HL-60 (cell line): ENCODE data around the gene BSN.

Experiments used
- GABPA ChIP-seq: IDR thresholded peaks from 2 replicates; pipeline ENCODE4 v1.6.1; 2012; ENCODE audit warnings: low read depth
- POLR2AphosphoS5 ChIP-seq: IDR thresholded peaks from 2 replicates; pipeline ENCODE4 v1.6.1; 2012; ENCODE audit warnings: low read depth
- SPI1 ChIP-seq: IDR thresholded peaks from 2 replicates; pipeline ENCODE4 v1.6.1; 2012; ENCODE audit warnings: low read depth, mild to moderate bottlenecking, borderline replicate concordance
- TF ChIP-seq, protein P1 (sequence below): IDR thresholded peaks from one replicate; pipeline ENCODE4 v1.5.1; 2011; ENCODE audit warnings: low read length, control low read depth, inconsistent platforms; ENCODE audit not compliant: insufficient read depth

DNA sequence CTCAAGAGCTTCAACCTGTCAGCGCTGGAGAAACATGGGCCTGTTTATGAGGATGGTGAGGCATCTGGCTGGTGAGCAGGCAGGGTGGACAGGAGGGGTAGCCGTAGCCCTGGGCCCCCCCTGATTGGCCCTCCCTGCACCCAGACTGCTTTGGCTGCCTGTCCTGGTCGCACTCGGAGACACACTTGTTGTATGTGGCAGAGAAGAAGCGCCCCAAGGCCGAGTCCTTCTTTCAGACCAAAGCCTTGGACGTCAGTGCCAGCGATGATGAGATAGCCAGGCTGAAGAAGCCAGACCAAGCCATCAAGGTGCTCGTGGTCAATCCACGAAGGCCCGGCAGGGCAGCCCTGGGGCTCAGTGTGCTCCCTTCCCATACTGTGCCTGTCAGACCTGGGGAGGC, 121.6 kb downstream of the BSN start:
- TF ChIP-seq, protein P1, sequence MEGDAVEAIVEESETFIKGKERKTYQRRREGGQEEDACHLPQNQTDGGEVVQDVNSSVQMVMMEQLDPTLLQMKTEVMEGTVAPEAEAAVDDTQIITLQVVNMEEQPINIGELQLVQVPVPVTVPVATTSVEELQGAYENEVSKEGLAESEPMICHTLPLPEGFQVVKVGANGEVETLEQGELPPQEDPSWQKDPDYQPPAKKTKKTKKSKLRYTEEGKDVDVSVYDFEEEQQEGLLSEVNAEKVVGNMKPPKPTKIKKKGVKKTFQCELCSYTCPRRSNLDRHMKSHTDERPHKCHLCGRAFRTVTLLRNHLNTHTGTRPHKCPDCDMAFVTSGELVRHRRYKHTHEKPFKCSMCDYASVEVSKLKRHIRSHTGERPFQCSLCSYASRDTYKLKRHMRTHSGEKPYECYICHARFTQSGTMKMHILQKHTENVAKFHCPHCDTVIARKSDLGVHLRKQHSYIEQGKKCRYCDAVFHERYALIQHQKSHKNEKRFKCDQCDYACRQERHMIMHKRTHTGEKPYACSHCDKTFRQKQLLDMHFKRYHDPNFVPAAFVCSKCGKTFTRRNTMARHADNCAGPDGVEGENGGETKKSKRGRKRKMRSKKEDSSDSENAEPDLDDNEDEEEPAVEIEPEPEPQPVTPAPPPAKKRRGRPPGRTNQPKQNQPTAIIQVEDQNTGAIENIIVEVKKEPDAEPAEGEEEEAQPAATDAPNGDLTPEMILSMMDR, result no peak
- TF ChIP-seq POLR2AphosphoS5 (no peak), GABPA (no peak), SPI1 (no peak)
